HCT116 (cell line): Measurements from ENCODE around the gene TIMP3. TPM values are rescaled to one million over a fixed set of nuclear protein-coding genes. Genes with fewer than 3 reads are reported as not detected.

Experiments
- ATAC-seq: fragments of 200-7000 bp; cut with Tn5 transposase; 2 replicates; pipeline ENCODE4 v1.9.1; 2020; ENCODE audit warnings: mild to moderate bottlenecking, moderate library complexity
- BruUV-seq: library from RNA; stranded (reverse); fragments of 400-500 nt; replicated peaks from 2 replicates; lab custom pipeline; 2021; lab: Mats Ljungman, UMichigan
- CTCF ChIA-PET: fragments of 300-600 bp; sonication (Branson Sonifier 250); formaldehyde crosslinking; loops from one replicate; lab custom pipeline; 2021; ENCODE audit warnings: antibody characterized with exemption; lab: Charles Lee
- POLR2A ChIA-PET: fragments of 300-600, 350-600 bp; sonication (Branson Sonifier 250); formaldehyde crosslinking; loops from one replicate; lab custom pipeline; 2021; ENCODE audit warnings: antibody characterized with exemption; lab: Charles Lee
- RAD21 ChIA-PET, 2 experiments: fragments of 300-600 bp; sonication (Branson Sonifier 250); formaldehyde crosslinking; loops; one replicate each; lab custom pipeline; 2023; ENCODE audit warnings: low total read pairs in 2 of 2; ENCODE audit not compliant: uncharacterized antibody in 2 of 2, unreplicated experiment in 2 of 2, low non-redundant PET in 1 of 2; lab: Charles Lee
- DNase-seq: peaks from one replicate; pipeline ENCODE4 v3.0.0-alpha.2; 2010; ENCODE audit warnings: low read depth, low spot score
- H2AFZ ChIP-seq: fragments of 200-600 bp; shearing (Covaris generic), sonication (generic); 2 replicates; pipeline ENCODE4 v1.6.1; 2017; ENCODE audit warnings: low read depth, mixed run types, mixed read lengths, antibody characterized with exemption, low read length; ENCODE audit not compliant: poor library complexity, severe bottlenecking
- H3K27ac ChIP-seq: 2 replicates; pipeline ENCODE4 v1.5.1; 2012; ENCODE audit warnings: low read depth, low read length
- H3K27me3 ChIP-seq: fragments of 200-600 bp; sonication (generic); 2 replicates; pipeline ENCODE4 v1.6.1; 2016; ENCODE audit warnings: mixed run types, low read length, mixed read lengths; ENCODE audit not compliant: insufficient read depth
- H3K36me3 ChIP-seq, 2 experiments: fragments of 200-500 bp in 1 of 2; fragments of 200-600 bp in 1 of 2; sonication (Bioruptor generic) in 1 of 2; sonication (generic) in 1 of 2; 2 replicates each; pipeline versions ENCODE4 v1.5.1 to v1.6.1; 2014 to 2016; ENCODE audit warnings: low read length in 2 of 2, inconsistent platforms in 1 of 2, mixed read lengths in 1 of 2, mixed run types in 1 of 2; ENCODE audit not compliant: insufficient read depth in 2 of 2, control insufficient read depth in 1 of 2
- H3K4me1 ChIP-seq, 2 experiments: fragments of 200-600 bp in 1 of 2; sonication (generic) in 1 of 2; 2 replicates each; pipeline versions ENCODE4 v1.5.1 to v1.6.1; 2012 to 2017; ENCODE audit warnings: low read length in 2 of 2, inconsistent platforms in 1 of 2, mild to moderate bottlenecking in 1 of 2, mixed read lengths in 1 of 2, mixed run types in 1 of 2, moderate library complexity in 1 of 2; ENCODE audit not compliant: insufficient read depth in 2 of 2, control insufficient read depth in 1 of 2
- H3K4me2 ChIP-seq: fragments of 200-600 bp; sonication (generic); 2 replicates; pipeline ENCODE4 v1.6.1; 2017; ENCODE audit warnings: mixed run types, low read length, mixed read lengths
- H3K4me3 ChIP-seq, 2 experiments: fragments of 200-600 bp in 1 of 2; sonication (generic) in 1 of 2; replicated peaks in 1 of 2; 2 replicates each; pipeline ENCODE4 v1.5.1; 2011 to 2016; ENCODE audit warnings: low read length in 2 of 2, control low read depth in 1 of 2, low read depth in 1 of 2, mild to moderate bottlenecking in 1 of 2, mixed read lengths in 1 of 2, mixed run types in 1 of 2
- H3K79me2 ChIP-seq: fragments of 200-600 bp; sonication (generic); 2 replicates; pipeline ENCODE4 v1.6.1; 2017; ENCODE audit warnings: mild to moderate bottlenecking, mixed run types, low read length, moderate library complexity, mixed read lengths; ENCODE audit not compliant: insufficient read depth
- H3K9ac ChIP-seq: fragments of 200-600 bp; sonication (generic); 2 replicates; pipeline ENCODE4 v1.6.1; 2016; ENCODE audit warnings: low read length, mixed read lengths
- H3K9me2 ChIP-seq: fragments of 200-600 bp; sonication (generic), shearing (Covaris generic); 2 replicates; pipeline ENCODE4 v1.6.1; 2017; ENCODE audit warnings: mixed run types, mild to moderate bottlenecking, moderate library complexity; ENCODE audit not compliant: insufficient read depth
- H3K9me3 ChIP-seq, 2 experiments: fragments of 200-500 bp in 1 of 2; fragments of 200-600 bp in 1 of 2; sonication (Bioruptor generic) in 1 of 2; sonication (generic) in 1 of 2; 2 replicates each; pipeline ENCODE4 v1.6.1; 2014 to 2017; ENCODE audit warnings: low read length in 2 of 2, mixed read lengths in 2 of 2, inconsistent platforms in 1 of 2, low read depth in 1 of 2, mild to moderate bottlenecking in 1 of 2, mixed run types in 1 of 2, moderate library complexity in 1 of 2; ENCODE audit not compliant: control insufficient read depth in 1 of 2, insufficient read depth in 1 of 2
- H4K20me1 ChIP-seq: fragments of 200-600 bp; sonication (generic), shearing (Covaris generic); 2 replicates; pipeline ENCODE4 v1.6.1; 2017; ENCODE audit warnings: mixed run types, mild to moderate bottlenecking, moderate library complexity; ENCODE audit not compliant: insufficient read depth
- CBX3 ChIP-seq: IDR thresholded peaks from 2 replicates; pipeline ENCODE4 v1.6.1; 2012; ENCODE audit warnings: low read depth
- CTCF ChIP-seq, 3 experiments: fragments of 200-600 bp in 1 of 3; sonication (generic) in 1 of 3; IDR thresholded peaks in 2 of 3; conservative IDR thresholded peaks in 1 of 3; 2 replicates each; pipeline ENCODE4 v1.5.1; 2012 to 2017; ENCODE audit warnings: low read depth in 2 of 3, low read length in 2 of 3, antibody characterized with exemption in 1 of 3, borderline replicate concordance in 1 of 3, control low read depth in 1 of 3, mild to moderate bottlenecking in 1 of 3, mixed read lengths in 1 of 3, mixed run types in 1 of 3, moderate library complexity in 1 of 3; ENCODE audit not compliant: insufficient read depth in 1 of 3
- FOSL1 ChIP-seq: IDR thresholded peaks from 2 replicates; pipeline ENCODE4 v1.6.1; 2012; ENCODE audit warnings: low read depth
- JUND ChIP-seq: IDR thresholded peaks from 2 replicates; pipeline ENCODE4 v1.6.1; 2012
- MAX ChIP-seq: IDR thresholded peaks from 2 replicates; pipeline ENCODE4 v1.6.1; 2012
- POLR2A ChIP-seq: IDR thresholded peaks from 2 replicates; pipeline ENCODE4 v1.7.0; 2011; ENCODE audit warnings: borderline replicate concordance; ENCODE audit not compliant: insufficient read depth, insufficient read length; ENCODE audit errors: extremely low read depth
- POLR2AphosphoS5 ChIP-seq: IDR thresholded peaks from 2 replicates; pipeline ENCODE4 v1.6.1; 2011; ENCODE audit warnings: mild to moderate bottlenecking, low read depth, low read length, moderate library complexity
- RAD21 ChIP-seq: IDR thresholded peaks from 2 replicates; pipeline ENCODE4 v1.6.1; 2012; ENCODE audit warnings: low read depth, mild to moderate bottlenecking
- SRF ChIP-seq: IDR thresholded peaks from 2 replicates; pipeline ENCODE4 v1.6.1; 2012; ENCODE audit warnings: low read depth
- TCF7L2 ChIP-seq: IDR thresholded peaks from 2 replicates; pipeline ENCODE4 v1.7.0; 2011; ENCODE audit warnings: borderline replicate concordance, inconsistent platforms; ENCODE audit not compliant: insufficient read depth, insufficient read length; ENCODE audit errors: extremely low read depth
- YY1 ChIP-seq: IDR thresholded peaks from 2 replicates; pipeline ENCODE4 v1.6.1; 2011; ENCODE audit warnings: low read length, low read depth, moderate library complexity, mild to moderate bottlenecking; ENCODE audit not compliant: insufficient replicate concordance; ENCODE audit errors: extremely low read depth
- ZNF274 ChIP-seq: fragments of 200-500 bp; sonication (Bioruptor generic); IDR thresholded peaks from 2 replicates; pipeline ENCODE4 v1.6.1; 2014; ENCODE audit warnings: mild to moderate bottlenecking, low read depth, low read length, inconsistent platforms
- intact Hi-C: fragments of 100-400 bp; cut with micrococcal nuclease; formaldehyde crosslinking; loops from 2 replicates; pipeline ENCODE4 v1.10.0; 2022
- total RNA-seq: library from RNA; stranded (reverse); gene quantifications from one replicate; pipeline ENCODE4 v1.2.1, GENCODE V29; 2021; ENCODE audit not compliant: unreplicated experiment
- TF ChIP-seq, protein P1 (sequence below): IDR thresholded peaks from 2 replicates; pipeline ENCODE4 v1.6.1; 2011; ENCODE audit warnings: mild to moderate bottlenecking, low read length, moderate library complexity; ENCODE audit not compliant: insufficient replicate concordance; ENCODE audit errors: extremely low read depth

Gene TIMP3
- total RNA-seq, 1 experiment from 2014 or later, result 2.2 TPM

DNA sequence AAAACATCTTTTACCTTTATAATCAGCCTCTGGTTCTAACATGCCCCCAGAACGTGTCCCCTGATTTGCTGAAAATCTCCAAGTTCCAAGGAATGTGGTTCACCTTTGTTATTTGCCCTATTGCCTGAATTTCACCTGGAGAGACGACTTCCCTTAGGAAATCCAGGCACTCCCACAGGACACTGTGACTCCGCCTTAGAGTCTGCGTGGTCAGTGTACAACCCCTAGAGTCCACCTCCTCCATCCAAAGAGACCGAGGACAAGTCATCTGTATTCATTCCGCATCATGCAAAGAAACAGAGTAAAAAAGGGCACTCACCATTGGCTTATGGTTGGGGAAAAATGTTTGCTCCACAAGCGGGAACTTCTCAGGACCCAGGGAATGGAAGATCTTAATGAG is 63.1 kb downstream of the TIMP3 start:
- Histone ChIP-seq H2AFZ (no peak overlapping the region), H3K36me3 (no peaks in the 10 kb centered on the region), H3K27me3 (peaks cover 9% of the 10 kb centered on the region; the same call in 1 of the 2 replicates), H3K9me2 (no peaks in the 10 kb centered on the region), H3K79me2 (no peaks in the 10 kb centered on the region), H3K4me2 (no peak overlapping the region), H3K4me1 (no peaks in the 10 kb centered on the region), H3K27ac (no peak overlapping the region), H3K9me3 (no peaks in the 10 kb centered on the region), H3K4me3 (no peak overlapping the region), H4K20me1 (no peaks in the 10 kb centered on the region), H3K9ac (no peak overlapping the region)
- DNase-seq (no peak), ATAC-seq (no peak)
- CTCF ChIA-PET, result no interaction called here
- RAD21 ChIA-PET, result no interaction called here
- intact Hi-C loops, result no loop called here
- no TSS peak for BruUV-seq
- TF ChIP-seq FOSL1 (no peak), JUND (no peak)
- POLR2A ChIA-PET, result no interaction called here

DNA sequence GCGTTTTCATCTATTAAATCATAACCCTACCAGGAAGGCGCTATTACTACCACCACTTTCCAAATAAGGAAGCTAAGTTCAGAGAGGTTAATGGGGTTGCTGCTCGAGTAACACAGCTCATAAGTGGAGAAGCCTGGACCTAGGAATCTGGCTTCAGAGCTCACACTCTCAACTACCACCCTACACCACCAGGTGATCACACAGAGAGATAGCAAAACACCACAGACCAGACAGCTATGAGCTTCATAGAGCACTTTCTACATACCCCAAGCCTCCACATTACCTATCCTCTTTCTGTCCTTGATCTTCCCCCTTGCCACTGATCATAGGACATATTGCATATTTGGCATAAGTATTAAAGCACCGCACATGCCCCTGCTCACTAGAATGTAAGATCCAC is 65.4 kb downstream of the TIMP3 start:
- ChIA-PET POLR2A (no interaction called here), CTCF (no interaction called here)
- no peak for DNase-seq
- no TSS peak for BruUV-seq
- H3K9me3 ChIP-seq, result no peaks in the 10 kb centered on the region
- H3K9me2 ChIP-seq, result no peaks in the 10 kb centered on the region
- no peak overlapping the region for H3K4me3 ChIP-seq
- ATAC-seq, result no peak
- H3K36me3 ChIP-seq, result no peaks in the 10 kb centered on the region
- no peak overlapping the region for H2AFZ ChIP-seq
- no peak overlapping the region for H3K9ac ChIP-seq
- no peak for TF ChIP-seq FOSL1
- TF ChIP-seq JUND, result no peak
- no peak for TF ChIP-seq CBX3
- TF ChIP-seq YY1, result no peak
- TF ChIP-seq, protein P1, sequence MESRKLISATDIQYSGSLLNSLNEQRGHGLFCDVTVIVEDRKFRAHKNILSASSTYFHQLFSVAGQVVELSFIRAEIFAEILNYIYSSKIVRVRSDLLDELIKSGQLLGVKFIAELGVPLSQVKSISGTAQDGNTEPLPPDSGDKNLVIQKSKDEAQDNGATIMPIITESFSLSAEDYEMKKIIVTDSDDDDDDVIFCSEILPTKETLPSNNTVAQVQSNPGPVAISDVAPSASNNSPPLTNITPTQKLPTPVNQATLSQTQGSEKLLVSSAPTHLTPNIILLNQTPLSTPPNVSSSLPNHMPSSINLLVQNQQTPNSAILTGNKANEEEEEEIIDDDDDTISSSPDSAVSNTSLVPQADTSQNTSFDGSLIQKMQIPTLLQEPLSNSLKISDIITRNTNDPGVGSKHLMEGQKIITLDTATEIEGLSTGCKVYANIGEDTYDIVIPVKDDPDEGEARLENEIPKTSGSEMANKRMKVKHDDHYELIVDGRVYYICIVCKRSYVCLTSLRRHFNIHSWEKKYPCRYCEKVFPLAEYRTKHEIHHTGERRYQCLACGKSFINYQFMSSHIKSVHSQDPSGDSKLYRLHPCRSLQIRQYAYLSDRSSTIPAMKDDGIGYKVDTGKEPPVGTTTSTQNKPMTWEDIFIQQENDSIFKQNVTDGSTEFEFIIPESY, result no peak
- no peak for TF ChIP-seq RAD21
- TF ChIP-seq POLR2AphosphoS5, result no peak
- no peak for TF ChIP-seq CTCF (IDR thresholded peaks at IDR 0.05 in 2 of 3, conservative IDR thresholded peaks at IDR 0.05 in 1 of 3; ENCODE audit: borderline replicate concordance in 1 of 3, insufficient read depth in 1 of 3, low read depth in 2 of 3, low read length in 2 of 3)
- TF ChIP-seq SRF, result no peak
- no peak for TF ChIP-seq POLR2A
- no peak for TF ChIP-seq TCF7L2
- TF ChIP-seq ZNF274, result no peak
- no peak for TF ChIP-seq MAX
- TF ChIP-seq, all 23 proteins: peak for 0
- Histone ChIP-seq H3K4me1 (no peaks in the 10 kb centered on the region), H3K27ac (no peak overlapping the region), H3K27me3 (peaks cover 19% of the 10 kb centered on the region), H3K4me2 (no peak overlapping the region), H3K79me2 (no peaks in the 10 kb centered on the region), H4K20me1 (no peaks in the 10 kb centered on the region)
- RAD21 ChIA-PET, result no interaction called here
- intact Hi-C loops, result no loop called here
